ENCODE data around the gene HSDL2.

HSDL2 gene

GRCh38 chr9:112380102-112380824 is at the start of gene HSDL2:
TSS of gene HSDL2 (plus strand) at chr9:112380108. CDS start at chr9:112380164, 56 bp downstream.
- no peaks in the 10 kb centered on the region for H3K9me3 ChIP-seq (ENCODE audit: control insufficient read depth, low read length)
- peak within 1 kb of the TSS; percentile 95 for H3K9ac ChIP-seq (ENCODE audit: low read length)
- H3K36me3 ChIP-seq (ENCODE audit: control insufficient read depth, insufficient read depth, low read length), result no peaks in the 10 kb centered on the region
- peak within 1 kb of the TSS; percentile 94 for H3K4me3 ChIP-seq (ENCODE audit: low read length)
- H3K27me3 ChIP-seq (ENCODE audit: control insufficient read depth, insufficient read depth, low read length), result no peaks in the 10 kb centered on the region
- peaks cover 19% of the 10 kb centered on the region for H3K4me1 ChIP-seq (ENCODE audit: control insufficient read depth, insufficient read depth, low read length)

GRCh38 chr9:112331674-112331952 is 48.3 kb upstream of the HSDL2 start:
- H3K27me3 ChIP-seq (ENCODE audit: control insufficient read depth, insufficient read depth, low read length), result no peaks in the 10 kb centered on the region
- H3K4me1 ChIP-seq (ENCODE audit: control insufficient read depth, insufficient read depth, low read length), result peaks cover 19% of the 10 kb centered on the region
- H3K4me3 ChIP-seq (ENCODE audit: low read length), result no peak overlapping the region
- no peaks in the 10 kb centered on the region for H3K9me3 ChIP-seq (ENCODE audit: control insufficient read depth, low read length)
- H3K9ac ChIP-seq (ENCODE audit: low read length), result no peak overlapping the region
- no peaks in the 10 kb centered on the region for H3K36me3 ChIP-seq (ENCODE audit: control insufficient read depth, insufficient read depth, low read length)

GRCh38 chr9:112332214-112332613 is 47.7 kb upstream of the HSDL2 start:
- Histone ChIP-seq H3K9me3 (ENCODE audit: control insufficient read depth, low read length) (no peaks in the 10 kb centered on the region), H3K27me3 (ENCODE audit: control insufficient read depth, insufficient read depth, low read length) (no peaks in the 10 kb centered on the region), H3K9ac (ENCODE audit: low read length) (peak overlapping the region; percentile 98), H3K4me3 (ENCODE audit: low read length) (peak overlapping the region; percentile 29), H3K4me1 (ENCODE audit: control insufficient read depth, insufficient read depth, low read length) (peaks cover 20% of the 10 kb centered on the region), H3K36me3 (ENCODE audit: control insufficient read depth, insufficient read depth, low read length) (no peaks in the 10 kb centered on the region)

- H3K9ac ChIP-seq (ENCODE audit: low read length), result peak overlapping the region; percentile 98
- no peaks in the 10 kb centered on the region for H3K9me3 ChIP-seq (ENCODE audit: control insufficient read depth, low read length)
- no peaks in the 10 kb centered on the region for H3K36me3 ChIP-seq (ENCODE audit: control insufficient read depth, insufficient read depth, low read length)
- H3K4me1 ChIP-seq (ENCODE audit: control insufficient read depth, insufficient read depth, low read length), result peaks cover 22% of the 10 kb centered on the region
- peak overlapping the region; percentile 29 for H3K4me3 ChIP-seq (ENCODE audit: low read length)
- H3K27me3 ChIP-seq (ENCODE audit: control insufficient read depth, insufficient read depth, low read length), result no peaks in the 10 kb centered on the region
Observed at GRCh38 chr9:112332674-112332976, 47.3 kb upstream of the HSDL2 start.

GRCh38 chr9:112332977-112333638 is 46.8 kb upstream of the HSDL2 start, which contains the start of gene PTBP3:
TSS of gene PTBP3 (minus strand) at chr9:112333619. CDS start at chr9:112297865, 35,754 bp downstream.
- Histone ChIP-seq H3K4me3 (ENCODE audit: low read length) (peak within 1 kb of the TSS; percentile 66), H3K9ac (ENCODE audit: low read length) (peak within 1 kb of the TSS; percentile 98), H3K27me3 (ENCODE audit: control insufficient read depth, insufficient read depth, low read length) (no peaks in the 10 kb centered on the region), H3K4me1 (ENCODE audit: control insufficient read depth, insufficient read depth, low read length) (peaks cover 20% of the 10 kb centered on the region), H3K9me3 (ENCODE audit: control insufficient read depth, low read length) (no peaks in the 10 kb centered on the region), H3K36me3 (ENCODE audit: control insufficient read depth, insufficient read depth, low read length) (no peaks in the 10 kb centered on the region)

GRCh38 chr9:112333639-112334431 is 46.1 kb upstream of the HSDL2 start:
- H3K9me3 ChIP-seq (ENCODE audit: control insufficient read depth, low read length), result no peaks in the 10 kb centered on the region
- H3K4me3 ChIP-seq (ENCODE audit: low read length), result peak overlapping the region; percentile 66
- H3K27me3 ChIP-seq (ENCODE audit: control insufficient read depth, insufficient read depth, low read length), result no peaks in the 10 kb centered on the region
- H3K9ac ChIP-seq (ENCODE audit: low read length), result peak overlapping the region; percentile 98
- H3K4me1 ChIP-seq (ENCODE audit: control insufficient read depth, insufficient read depth, low read length), result peaks cover 14% of the 10 kb centered on the region
- no peaks in the 10 kb centered on the region for H3K36me3 ChIP-seq (ENCODE audit: control insufficient read depth, insufficient read depth, low read length)

GRCh38 chr9:112334432-112334841 is 45.5 kb upstream of the HSDL2 start:
- H3K36me3 ChIP-seq (ENCODE audit: control insufficient read depth, insufficient read depth, low read length), result no peaks in the 10 kb centered on the region
- no peaks in the 10 kb centered on the region for H3K9me3 ChIP-seq (ENCODE audit: control insufficient read depth, low read length)
- peak overlapping the region; percentile 66 for H3K4me3 ChIP-seq (ENCODE audit: low read length)
- no peaks in the 10 kb centered on the region for H3K27me3 ChIP-seq (ENCODE audit: control insufficient read depth, insufficient read depth, low read length)
- peak overlapping the region; percentile 95 for H3K9ac ChIP-seq (ENCODE audit: low read length)
- H3K4me1 ChIP-seq (ENCODE audit: control insufficient read depth, insufficient read depth, low read length), result peaks cover 14% of the 10 kb centered on the region

GRCh38 chr9:112337547-112337946 is 42.4 kb upstream of the HSDL2 start:
- peaks cover 6% of the 10 kb centered on the region for H3K4me1 ChIP-seq (ENCODE audit: control insufficient read depth, insufficient read depth, low read length)
- no peaks in the 10 kb centered on the region for H3K36me3 ChIP-seq (ENCODE audit: control insufficient read depth, insufficient read depth, low read length)
- H3K9me3 ChIP-seq (ENCODE audit: control insufficient read depth, low read length), result no peaks in the 10 kb centered on the region
- no peak overlapping the region for H3K4me3 ChIP-seq (ENCODE audit: low read length)
- H3K9ac ChIP-seq (ENCODE audit: low read length), result no peak overlapping the region
- H3K27me3 ChIP-seq (ENCODE audit: control insufficient read depth, insufficient read depth, low read length), result no peaks in the 10 kb centered on the region

- Histone ChIP-seq H3K9ac (ENCODE audit: low read length) (no peak overlapping the region), H3K27me3 (ENCODE audit: control insufficient read depth, insufficient read depth, low read length) (no peaks in the 10 kb centered on the region), H3K36me3 (ENCODE audit: control insufficient read depth, insufficient read depth, low read length) (no peaks in the 10 kb centered on the region), H3K4me3 (ENCODE audit: low read length) (no peak overlapping the region), H3K9me3 (ENCODE audit: control insufficient read depth, low read length) (no peaks in the 10 kb centered on the region), H3K4me1 (ENCODE audit: control insufficient read depth, insufficient read depth, low read length) (peaks cover 6% of the 10 kb centered on the region)
Observed at GRCh38 chr9:112338561-112338960, 41.3 kb upstream of the HSDL2 start.

- Histone ChIP-seq H3K9me3 (ENCODE audit: control insufficient read depth, low read length) (no peaks in the 10 kb centered on the region), H3K27me3 (ENCODE audit: control insufficient read depth, insufficient read depth, low read length) (no peaks in the 10 kb centered on the region), H3K4me3 (ENCODE audit: low read length) (no peak overlapping the region), H3K9ac (ENCODE audit: low read length) (no peak overlapping the region), H3K4me1 (ENCODE audit: control insufficient read depth, insufficient read depth, low read length) (peaks cover 6% of the 10 kb centered on the region), H3K36me3 (ENCODE audit: control insufficient read depth, insufficient read depth, low read length) (no peaks in the 10 kb centered on the region)
Observed at GRCh38 chr9:112339886-112340285, 40.0 kb upstream of the HSDL2 start.

GRCh38 chr9:112341730-112342129 is 38.2 kb upstream of the HSDL2 start:
- no peaks in the 10 kb centered on the region for H3K27me3 ChIP-seq (ENCODE audit: control insufficient read depth, insufficient read depth, low read length)
- no peak overlapping the region for H3K9ac ChIP-seq (ENCODE audit: low read length)
- no peaks in the 10 kb centered on the region for H3K9me3 ChIP-seq (ENCODE audit: control insufficient read depth, low read length)
- H3K36me3 ChIP-seq (ENCODE audit: control insufficient read depth, insufficient read depth, low read length), result no peaks in the 10 kb centered on the region
- peaks cover 6% of the 10 kb centered on the region for H3K4me1 ChIP-seq (ENCODE audit: control insufficient read depth, insufficient read depth, low read length)
- H3K4me3 ChIP-seq (ENCODE audit: low read length), result no peak overlapping the region
